HepG2 (cell line): ENCODE measurements around the gene USP5. TPM values are rescaled to one million over a fixed set of nuclear protein-coding genes. Genes with fewer than 3 reads are reported as not detected.
A peak's percentile ranks its signal among the peaks of the same experiment; 100 is the strongest.

Source experiments
- ATAC-seq: fragments of 200-7000 bp; cut with Tn5 transposase; 3 replicates; pipeline ENCODE4 v1.9.1; 2020; ENCODE audit warnings: mild to moderate bottlenecking, moderate library complexity
- BruUV-seq: library from RNA; stranded (reverse); fragments of 400-500 nt; replicated peaks from 2 replicates; lab custom pipeline; 2021; lab: Mats Ljungman, UMichigan
- CTCF ChIA-PET: fragments of 300-600 bp; formaldehyde crosslinking; extraction: SDS; loops from one replicate; lab custom pipeline; 2021; ENCODE audit warnings: low total read pairs, inconsistent platforms, low intra/inter-chr PET ratio; lab: Yijun Ruan, JAX
- POLR2A ChIA-PET: fragments of 350-600 bp; sonication (Branson Sonifier 250); formaldehyde crosslinking; loops from one replicate; lab custom pipeline; 2020; ENCODE audit warnings: antibody characterized with exemption, inconsistent platforms; lab: Yijun Ruan, JAX
- DNase-seq: peaks from one replicate; pipeline ENCODE4 v3.0.0-alpha.2; 2015; ENCODE audit warnings: low spot score
- FAIRE-seq: peaks from 3 replicates; lab custom pipeline; 2011; peaks lifted over from hg19 to GRCh38; lab: Jason Lieb, UNC
- H2AFZ ChIP-seq: one replicate; pipeline ENCODE4 v1.6.1; 2011; ENCODE audit warnings: low read length, inconsistent platforms
- H3K27ac ChIP-seq: fragments of 300-600 bp; 3 replicates; pipeline ENCODE4 v1.8.0; 2011; ENCODE audit warnings: mixed run types, mild to moderate bottlenecking, mixed read lengths, low read length, inconsistent platforms; ENCODE audit not compliant: insufficient read depth; ENCODE audit errors: extremely low read length
- H3K27me3 ChIP-seq, 2 experiments: fragments of 200-600 bp in 1 of 2; 2 replicates in 1 of 2; 3 replicates in 1 of 2; pipeline versions ENCODE4 v1.6.0 to v1.8.0; 2011; ENCODE audit warnings: low read length in 2 of 2, mild to moderate bottlenecking in 2 of 2, moderate library complexity in 2 of 2, inconsistent platforms in 1 of 2; ENCODE audit not compliant: insufficient read depth in 2 of 2, control insufficient read depth in 1 of 2
- H3K36me3 ChIP-seq, 2 experiments: fragments of 200-600 bp in 1 of 2; replicated peaks in 1 of 2; 2 replicates in 1 of 2; 3 replicates in 1 of 2; pipeline versions ENCODE4 v1.5.1 to v1.8.0; 2011; ENCODE audit warnings: low read length in 2 of 2, inconsistent platforms in 1 of 2; ENCODE audit not compliant: insufficient read depth in 2 of 2, control insufficient read depth in 1 of 2
- H3K4me1 ChIP-seq: 2 replicates; pipeline ENCODE4 v1.5.1; 2012; ENCODE audit warnings: low read length, inconsistent platforms; ENCODE audit not compliant: insufficient read depth
- H3K4me2 ChIP-seq: 2 replicates; pipeline ENCODE4 v1.6.0; 2011; ENCODE audit warnings: low read depth, low read length, inconsistent platforms
- H3K4me3 ChIP-seq, 3 experiments: fragments of 200-600 bp in 1 of 3; sonication (generic), shearing (Covaris generic) in 1 of 3; replicated peaks in 1 of 3; 2 replicates each; pipeline ENCODE4 v1.5.1; 2011 to 2016; ENCODE audit warnings: low read length in 3 of 3, inconsistent platforms in 2 of 3, low read depth in 2 of 3, mild to moderate bottlenecking in 2 of 3, control low read depth in 1 of 3, mixed read lengths in 1 of 3; ENCODE audit not compliant: insufficient read depth in 1 of 3
- H3K79me2 ChIP-seq: one replicate; pipeline ENCODE4 v1.6.1; 2011; ENCODE audit warnings: low read length, inconsistent platforms; ENCODE audit not compliant: insufficient read depth
- H3K9ac ChIP-seq: 2 replicates; pipeline ENCODE4 v1.6.0; 2011; ENCODE audit warnings: mild to moderate bottlenecking, low read depth, low read length, inconsistent platforms; ENCODE audit not compliant: insufficient read depth
- H3K9me3 ChIP-seq: 2 replicates; pipeline ENCODE4 v1.5.1; 2012; ENCODE audit warnings: mild to moderate bottlenecking, low read length
- H4K20me1 ChIP-seq: 2 replicates; pipeline ENCODE4 v1.6.0; 2011; ENCODE audit warnings: inconsistent platforms, mild to moderate bottlenecking, low read length, moderate library complexity; ENCODE audit not compliant: insufficient read depth
- BORCS8-MEF2B ChIP-seq: sonication (generic); formaldehyde crosslinking; IDR thresholded peaks from 2 replicates; pipeline ENCODE4 v1.8.0; 2022; ENCODE audit warnings: mild to moderate bottlenecking, missing genetic modification reagents
- ISL2 ChIP-seq: sonication (generic); formaldehyde crosslinking; IDR thresholded peaks from 2 replicates; pipeline ENCODE4 v1.5.0; 2020; ENCODE audit warnings: missing genetic modification reagents
- MED1 ChIP-seq: sonication (generic); formaldehyde crosslinking; IDR thresholded peaks from 2 replicates; pipeline ENCODE4 v1.4.0; 2020; ENCODE audit warnings: missing genetic modification reagents
- POGZ ChIP-seq: sonication (generic); formaldehyde crosslinking; IDR thresholded peaks from 2 replicates; pipeline ENCODE4 v1.4.0; 2020; ENCODE audit warnings: mild to moderate bottlenecking, missing genetic modification reagents
- SRSF4 ChIP-seq: fragments of 200-400 bp; formaldehyde crosslinking; IDR thresholded peaks from one replicate; pipeline ENCODE4 v1.6.1; 2018; ENCODE audit warnings: mild to moderate bottlenecking, low read depth, low read length, moderate library complexity; ENCODE audit not compliant: poor library complexity, severe bottlenecking
- UBTF ChIP-seq: sonication (generic); formaldehyde crosslinking; IDR thresholded peaks from 2 replicates; pipeline ENCODE4 v1.4.0; 2020; ENCODE audit warnings: mild to moderate bottlenecking, missing genetic modification reagents
- ZFP37 ChIP-seq: sonication (generic); formaldehyde crosslinking; IDR thresholded peaks from 2 replicates; pipeline ENCODE4 v1.4.0; 2020; ENCODE audit warnings: missing genetic modification reagents, borderline replicate concordance
- ZMYM3 ChIP-seq: sonication (generic); formaldehyde crosslinking; IDR thresholded peaks from 2 replicates; pipeline ENCODE4 v1.5.1; 2020; ENCODE audit warnings: mild to moderate bottlenecking, missing genetic modification reagents
- ZNF275 ChIP-seq: sonication (generic); formaldehyde crosslinking; IDR thresholded peaks from 2 replicates; pipeline ENCODE4 v1.8.0; 2022; ENCODE audit warnings: missing genetic modification reagents, mild to moderate bottlenecking, inconsistent platforms, borderline replicate concordance
- ZNF704 ChIP-seq: sonication (generic); formaldehyde crosslinking; IDR thresholded peaks from 2 replicates; pipeline ENCODE4 v1.8.1; 2023; ENCODE audit warnings: mild to moderate bottlenecking, inconsistent platforms, moderate library complexity, missing genetic modification reagents, borderline replicate concordance
- ZNF770 ChIP-seq: sonication (generic); formaldehyde crosslinking; IDR thresholded peaks from 2 replicates; pipeline ENCODE4 v1.5.0; 2020; ENCODE audit warnings: mild to moderate bottlenecking, missing genetic modification reagents
- WGBS: methylation state at CpG from one replicate; pipeline ENCODE4 v1.1.6; 2017; ENCODE audit warnings: low lambda C conversion rate; 5-methylcytosine and 5-hydroxymethylcytosine counted together
- in situ Hi-C: cut with HindIII; loops from 2 replicates; pipeline ENCODE4 v1.10.0; 2017; ENCODE audit warnings: low pct_unique_long_range_greater_than_20kb; ENCODE audit not compliant: extremely low pct_ligation_motif_present
- intact Hi-C: fragments of 100-400 bp; cut with micrococcal nuclease; formaldehyde crosslinking; loops from one replicate; pipeline ENCODE4 v1.10.0; 2022; ENCODE audit not compliant: unreplicated experiment
- polyA plus RNA-seq, 8 experiments: library from polyadenylated mRNA; depleted of rRNA in 3 of 8; stranded (reverse) in 7 of 8; unstranded in 1 of 8; fragments of >200 nt; fragmentation: Illumina TruSeq in 4 of 8; extraction: Trizol in 4 of 8; gene quantifications; 2 replicates each; pipeline versions ENCODE4 v1.2.1 to v1.2.3, GENCODE V29; 2011 to 2016; ENCODE audit warnings: low read depth in 4 of 8, missing spikeins in 1 of 8, mixed read lengths in 1 of 8; ENCODE audit not compliant: insufficient read depth in 1 of 8
- total RNA-seq, 5 experiments: library from RNA; depleted of rRNA; stranded (reverse); fragments of >200 nt; fragmentation: Illumina TruSeq; extraction: Trizol; gene quantifications; 2 replicates each; pipeline ENCODE4 v1.2.3, GENCODE V29; 2016; ENCODE audit warnings: low read depth in 1 of 5

Gene USP5
- total and polyA plus RNA-seq, 2 of the 13 experiments (the other 11 are each of a cell fraction or from before 2014, with no cell fraction given), result 39.6 to 56.0 TPM

GRCh38 chr12:6890789-6891645, 39.1 kb downstream of the USP5 start (continued):
- TF ChIP-seq ZNF275 (CRISPR knock-in tag) (peak; percentile 63; the same call in 1 of the 2 replicates), ISL2 (CRISPR knock-in tag) (0 out of 2 replicates have a peak, but pooled peaks have one; percentile 10), ZNF704 (CRISPR knock-in tag) (peak; percentile 72; the same call in 1 of the 2 replicates), BORCS8-MEF2B (CRISPR knock-in tag) (peak; percentile 82)
- TF ChIP-seq, all 625 proteins: peak for 310

- H3K9me3 ChIP-seq, result no peaks in the 10 kb centered on the region
- H3K79me2 ChIP-seq, result no peaks in the 10 kb centered on the region
- no peaks in the 10 kb centered on the region; a peak in 1 of 5 replicates for H3K27me3 ChIP-seq
- no peaks in the 10 kb centered on the region for H4K20me1 ChIP-seq
- FAIRE-seq (no peak), ATAC-seq (peak; percentile 21), DNase-seq (no peak)
- peak overlapping the region; percentile 49 for H2AFZ ChIP-seq
- H3K4me3 ChIP-seq, result peak overlapping the region; percentile 50 to 79 (median 65)
- peak overlapping the region; percentile 88 for H3K27ac ChIP-seq
- peak overlapping the region; percentile 86 for H3K9ac ChIP-seq
- BruUV-seq, result TSS peak; percentile 84
- H3K36me3 ChIP-seq, result no peaks in the 10 kb centered on the region
- intact Hi-C loops (loop anchor here (1.0 kb wide), 2 partner anchors 18 to 22 kb away; partner anchors contain the start of gene SPSB2), in situ Hi-C loops (no loop called here)
- ChIA-PET POLR2A (interaction anchor here (0.6 to 4.4 kb wide), 22 partner anchors 8 to 217 kb away, joined by 3 to 73 read pairs (median 8); partner anchors contain the start of genes C12orf57, CDCA3, COPS7A and ENO2), CTCF (interaction anchor here (1.6 to 2.5 kb wide), 2 partner anchors 19 to 22 kb away, joined by 7 to 24 read pairs; partner anchors contain the start of gene SPSB2)
- WGBS, result 70% methylated on average over 5 of the region's 5 CpGs
- H3K4me1 ChIP-seq, result peaks cover 51% of the 10 kb centered on the region
- H3K4me2 ChIP-seq, result peak overlapping the region; percentile 84
- TF ChIP-seq MED1, result no peak
- peak; percentile 93 for TF ChIP-seq ZNF770 (CRISPR knock-in tag)
- no peak for TF ChIP-seq SRSF4
- 0 out of 2 replicates have a peak, but pooled peaks have one; percentile 5 for TF ChIP-seq POGZ
- TF ChIP-seq UBTF (CRISPR knock-in tag), result no peak
- TF ChIP-seq ZFP37 (CRISPR knock-in tag), result no peak
- TF ChIP-seq ZMYM3, result peak; percentile 72; the same call in 1 of the 2 replicates
These were observed 39.7 kb downstream of the USP5 start for GRCh38 chr12:6891646-6892001.
